HepG2 (cell line): ENCODE measurements around the gene HTR1B. TPM values are rescaled to one million over a fixed set of nuclear protein-coding genes. Genes with fewer than 3 reads are reported as not detected.

Experiments
- ATAC-seq: fragments of 200-7000 bp; cut with Tn5 transposase; 3 replicates; pipeline ENCODE4 v1.9.1; 2020; ENCODE audit warnings: mild to moderate bottlenecking, moderate library complexity
- Bru-seq: library from RNA; stranded (reverse); fragments of 400-500 nt; gene quantifications from one replicate; lab custom pipeline; 2021; lab: Mats Ljungman, UMichigan
- BruChase-seq, 2 experiments: library from RNA; stranded (reverse); fragments of 400-500 nt; gene quantifications; one replicate each; lab custom pipeline; 2021; lab: Mats Ljungman, UMichigan
- BruUV-seq: library from RNA; stranded (reverse); fragments of 400-500 nt; replicated peaks from 2 replicates; lab custom pipeline; 2021; lab: Mats Ljungman, UMichigan
- CTCF ChIA-PET: fragments of 300-600 bp; formaldehyde crosslinking; extraction: SDS; loops from one replicate; lab custom pipeline; 2021; ENCODE audit warnings: low total read pairs, inconsistent platforms, low intra/inter-chr PET ratio; lab: Yijun Ruan, JAX
- POLR2A ChIA-PET: fragments of 350-600 bp; sonication (Branson Sonifier 250); formaldehyde crosslinking; loops from one replicate; lab custom pipeline; 2020; ENCODE audit warnings: antibody characterized with exemption, inconsistent platforms; lab: Yijun Ruan, JAX
- DNase-seq: peaks from one replicate; pipeline ENCODE4 v3.0.0-alpha.2; 2015; ENCODE audit warnings: low spot score
- FAIRE-seq: peaks from 3 replicates; lab custom pipeline; 2011; peaks lifted over from hg19 to GRCh38; lab: Jason Lieb, UNC
- H2AFZ ChIP-seq: one replicate; pipeline ENCODE4 v1.6.1; 2011; ENCODE audit warnings: low read length, inconsistent platforms
- H3K27ac ChIP-seq: fragments of 300-600 bp; 3 replicates; pipeline ENCODE4 v1.8.0; 2011; ENCODE audit warnings: mixed run types, mild to moderate bottlenecking, mixed read lengths, low read length, inconsistent platforms; ENCODE audit not compliant: insufficient read depth; ENCODE audit errors: extremely low read length
- H3K27me3 ChIP-seq, 2 experiments: fragments of 200-600 bp in 1 of 2; 2 replicates in 1 of 2; 3 replicates in 1 of 2; pipeline versions ENCODE4 v1.6.0 to v1.8.0; 2011; ENCODE audit warnings: low read length in 2 of 2, mild to moderate bottlenecking in 2 of 2, moderate library complexity in 2 of 2, inconsistent platforms in 1 of 2; ENCODE audit not compliant: insufficient read depth in 2 of 2, control insufficient read depth in 1 of 2
- H3K36me3 ChIP-seq, 2 experiments: fragments of 200-600 bp in 1 of 2; replicated peaks in 1 of 2; 2 replicates in 1 of 2; 3 replicates in 1 of 2; pipeline versions ENCODE4 v1.5.1 to v1.8.0; 2011; ENCODE audit warnings: low read length in 2 of 2, inconsistent platforms in 1 of 2; ENCODE audit not compliant: insufficient read depth in 2 of 2, control insufficient read depth in 1 of 2
- H3K4me1 ChIP-seq: 2 replicates; pipeline ENCODE4 v1.5.1; 2012; ENCODE audit warnings: low read length, inconsistent platforms; ENCODE audit not compliant: insufficient read depth
- H3K4me2 ChIP-seq: 2 replicates; pipeline ENCODE4 v1.6.0; 2011; ENCODE audit warnings: low read depth, low read length, inconsistent platforms
- H3K4me3 ChIP-seq, 3 experiments: fragments of 200-600 bp in 1 of 3; sonication (generic), shearing (Covaris generic) in 1 of 3; replicated peaks in 1 of 3; 2 replicates each; pipeline ENCODE4 v1.5.1; 2011 to 2016; ENCODE audit warnings: low read length in 3 of 3, inconsistent platforms in 2 of 3, low read depth in 2 of 3, mild to moderate bottlenecking in 2 of 3, control low read depth in 1 of 3, mixed read lengths in 1 of 3; ENCODE audit not compliant: insufficient read depth in 1 of 3
- H3K79me2 ChIP-seq: one replicate; pipeline ENCODE4 v1.6.1; 2011; ENCODE audit warnings: low read length, inconsistent platforms; ENCODE audit not compliant: insufficient read depth
- H3K9ac ChIP-seq: 2 replicates; pipeline ENCODE4 v1.6.0; 2011; ENCODE audit warnings: mild to moderate bottlenecking, low read depth, low read length, inconsistent platforms; ENCODE audit not compliant: insufficient read depth
- H3K9me3 ChIP-seq: 2 replicates; pipeline ENCODE4 v1.5.1; 2012; ENCODE audit warnings: mild to moderate bottlenecking, low read length
- H4K20me1 ChIP-seq: 2 replicates; pipeline ENCODE4 v1.6.0; 2011; ENCODE audit warnings: inconsistent platforms, mild to moderate bottlenecking, low read length, moderate library complexity; ENCODE audit not compliant: insufficient read depth
- ARID2 ChIP-seq: sonication (generic); formaldehyde crosslinking; IDR thresholded peaks from 2 replicates; pipeline ENCODE4 v1.8.1; 2022; ENCODE audit warnings: mild to moderate bottlenecking, missing genetic modification reagents, borderline replicate concordance
- ATF7 ChIP-seq, 2 experiments: fragments of 450-650 bp in 1 of 2; sonication (generic) in 1 of 2; formaldehyde crosslinking in 1 of 2; IDR thresholded peaks; 2 replicates each; pipeline versions ENCODE4 v1.4.0 to v1.6.1; 2016 to 2020; ENCODE audit warnings: antibody characterized with exemption in 1 of 2, mild to moderate bottlenecking in 1 of 2, missing genetic modification reagents in 1 of 2
- FOSL2 ChIP-seq: sonication (generic); formaldehyde crosslinking; IDR thresholded peaks from 2 replicates; pipeline ENCODE4 v1.4.0; 2020; ENCODE audit warnings: missing genetic modification reagents
- LCORL ChIP-seq, 2 experiments: fragments of 450-650 bp in 1 of 2; sonication (generic) in 1 of 2; formaldehyde crosslinking in 1 of 2; IDR thresholded peaks; 2 replicates each; pipeline versions ENCODE4 v1.5.0 to v1.6.1; 2017 to 2020; ENCODE audit warnings: antibody characterized with exemption in 1 of 2, missing genetic modification reagents in 1 of 2
- MTA3 ChIP-seq: sonication (generic); formaldehyde crosslinking; IDR thresholded peaks from 2 replicates; pipeline ENCODE4 v1.4.0; 2020; ENCODE audit warnings: missing genetic modification reagents
- PBX3 ChIP-seq: sonication (generic); formaldehyde crosslinking; IDR thresholded peaks from 2 replicates; pipeline ENCODE4 v1.8.1; 2023; ENCODE audit warnings: missing genetic modification reagents, inconsistent platforms, borderline replicate concordance
- ZNF3 ChIP-seq: IDR thresholded peaks from 2 replicates; pipeline ENCODE4 v1.7.0; 2017; ENCODE audit warnings: inconsistent platforms
- ZSCAN9 ChIP-seq: IDR thresholded peaks from 2 replicates; pipeline ENCODE4 v1.6.1; 2016; ENCODE audit warnings: borderline replicate concordance
- WGBS: methylation state at CpG from one replicate; pipeline ENCODE4 v1.1.6; 2017; ENCODE audit warnings: low lambda C conversion rate; 5-methylcytosine and 5-hydroxymethylcytosine counted together
- in situ Hi-C: cut with HindIII; loops from 2 replicates; pipeline ENCODE4 v1.10.0; 2017; ENCODE audit warnings: low pct_unique_long_range_greater_than_20kb; ENCODE audit not compliant: extremely low pct_ligation_motif_present
- intact Hi-C: fragments of 100-400 bp; cut with micrococcal nuclease; formaldehyde crosslinking; loops from one replicate; pipeline ENCODE4 v1.10.0; 2022; ENCODE audit not compliant: unreplicated experiment
- long read RNA-seq, 2 experiments: library from RNA in 1 of 2; library from polyadenylated mRNA in 1 of 2; stranded (forward) in 1 of 2; unstranded in 1 of 2; transcript quantifications; one replicate each; pipeline ENCODE4 v2.0.0, GENCODE V29; 2019 to 2022
- polyA minus RNA-seq, 3 experiments: library from RNA; depleted of rRNA, polyadenylated mRNA; stranded (reverse); fragments of >200 nt; gene quantifications; 2 replicates each; pipeline ENCODE4 v1.2.3, GENCODE V29; 2011; ENCODE audit warnings: low replicate concordance in 1 of 3
- polyA plus RNA-seq, 8 experiments: library from polyadenylated mRNA; depleted of rRNA in 3 of 8; stranded (reverse) in 7 of 8; unstranded in 1 of 8; fragments of >200 nt; fragmentation: Illumina TruSeq in 4 of 8; extraction: Trizol in 4 of 8; gene quantifications; 2 replicates each; pipeline versions ENCODE4 v1.2.1 to v1.2.3, GENCODE V29; 2011 to 2016; ENCODE audit warnings: low read depth in 4 of 8, missing spikeins in 1 of 8, mixed read lengths in 1 of 8; ENCODE audit not compliant: insufficient read depth in 1 of 8
- total RNA-seq, 5 experiments: library from RNA; depleted of rRNA; stranded (reverse); fragments of >200 nt; fragmentation: Illumina TruSeq; extraction: Trizol; gene quantifications; 2 replicates each; pipeline ENCODE4 v1.2.3, GENCODE V29; 2016; ENCODE audit warnings: low read depth in 1 of 5

The HTR1B gene, protein sequence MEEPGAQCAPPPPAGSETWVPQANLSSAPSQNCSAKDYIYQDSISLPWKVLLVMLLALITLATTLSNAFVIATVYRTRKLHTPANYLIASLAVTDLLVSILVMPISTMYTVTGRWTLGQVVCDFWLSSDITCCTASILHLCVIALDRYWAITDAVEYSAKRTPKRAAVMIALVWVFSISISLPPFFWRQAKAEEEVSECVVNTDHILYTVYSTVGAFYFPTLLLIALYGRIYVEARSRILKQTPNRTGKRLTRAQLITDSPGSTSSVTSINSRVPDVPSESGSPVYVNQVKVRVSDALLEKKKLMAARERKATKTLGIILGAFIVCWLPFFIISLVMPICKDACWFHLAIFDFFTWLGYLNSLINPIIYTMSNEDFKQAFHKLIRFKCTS
- not detected in 2 replicates for total RNA-seq (2016; rRNA removed; fragmentation: Illumina TruSeq; extraction: Trizol)
- total RNA-seq (2016; cell fraction: cytosol; rRNA removed; fragmentation: Illumina TruSeq; extraction: Trizol; ENCODE audit: low read depth): not detected in 2 replicates
- total RNA-seq (2016; cell fraction: insoluble cytoplasmic fraction; rRNA removed; fragmentation: Illumina TruSeq; extraction: Trizol): not detected in 2 replicates
- total RNA-seq (2016; cell fraction: membrane; rRNA removed; fragmentation: Illumina TruSeq; extraction: Trizol): not detected in 2 replicates
- total RNA-seq (2016; cell fraction: nucleus; rRNA removed; fragmentation: Illumina TruSeq; extraction: Trizol): not detected in 2 replicates
- polyA plus RNA-seq (2011; rRNA removed): not detected in 2 replicates
- polyA plus RNA-seq (2011; cell fraction: cytosol; rRNA removed): not detected in 2 replicates
- not detected in 2 replicates for polyA plus RNA-seq (2011; cell fraction: nucleus; rRNA removed)
- not detected in 2 replicates for polyA plus RNA-seq (2012)
- polyA plus RNA-seq (2016; cell fraction: cytosol; fragmentation: Illumina TruSeq; extraction: Trizol; ENCODE audit: low read depth): not detected in 2 replicates
- not detected in 2 replicates for polyA plus RNA-seq (2016; cell fraction: insoluble cytoplasmic fraction; fragmentation: Illumina TruSeq; extraction: Trizol; ENCODE audit: low read depth)
- polyA plus RNA-seq (2016; cell fraction: membrane; fragmentation: Illumina TruSeq; extraction: Trizol; ENCODE audit: low read depth): not detected in 2 replicates
- polyA plus RNA-seq (2016; cell fraction: nucleus; fragmentation: Illumina TruSeq; extraction: Trizol; ENCODE audit: insufficient read depth, low read depth): not detected in 2 replicates
- polyA minus RNA-seq (2011; rRNA and poly(A)+ RNA removed; ENCODE audit: low replicate concordance): 0.19 TPM in 1 of 2 replicates, not detected in the other
- not detected in 2 replicates for polyA minus RNA-seq (2011; cell fraction: cytosol; rRNA and poly(A)+ RNA removed)
- polyA minus RNA-seq (2011; cell fraction: nucleus; rRNA and poly(A)+ RNA removed): not detected in 2 replicates
- Bru-seq, nascent RNA: not detected
- BruChase-seq, experiment 1, labeled RNA remaining after a 6-hour chase: not detected
- not detected for BruChase-seq, experiment 2, labeled RNA remaining after a 2-hour chase
- long read RNA-seq, experiment 1: 0 reads
- long read RNA-seq, experiment 2: 0 reads

GRCh38 chr6:77463308-77463860 is at the start of gene HTR1B:
Gene HTR1B (minus strand): TSS chr6:77463491. CDS start chr6:77463403, 88 bp downstream.
- H3K27ac ChIP-seq: no peak within 1 kb of the TSS
- no peaks in the 10 kb centered on the region for H3K9me3 ChIP-seq
- FAIRE-seq (no peak), DNase-seq (no peak), ATAC-seq (no peak; the same call in 2 of the 3 replicates)
- no TSS peak for BruUV-seq
- in situ Hi-C loops (no loop called here), intact Hi-C loops (loop anchor here (10.0 kb wide), 1 partner anchor 281 kb away; no protein-coding TSS in a partner anchor)
- no peak within 1 kb of the TSS for H3K9ac ChIP-seq
- no peak within 1 kb of the TSS for H3K4me3 ChIP-seq
- WGBS: 27% methylated on average over 6 of the region's 31 CpGs
- no peaks in the 10 kb centered on the region for H4K20me1 ChIP-seq
- no peak for TF ChIP-seq ARID2
- no peak for TF ChIP-seq ATF7 (IDR thresholded peaks at IDR 0.05)
- no peak for TF ChIP-seq ATF7 (CRISPR knock-in tag; IDR thresholded peaks at IDR 0.05)
- no peak for TF ChIP-seq LCORL (IDR thresholded peaks at IDR 0.05)
- no peak for TF ChIP-seq LCORL (CRISPR knock-in tag; IDR thresholded peaks at IDR 0.05)
- no peak for TF ChIP-seq PBX3 (CRISPR knock-in tag)
- no peak for TF ChIP-seq FOSL2 (CRISPR knock-in tag)
- TF ChIP-seq ZSCAN9 (CRISPR knock-in tag): no peak
- no peak for TF ChIP-seq ZNF3 (CRISPR knock-in tag)
- TF ChIP-seq MTA3: no peak
- H3K36me3 ChIP-seq: no peaks in the 10 kb centered on the region
- H3K4me2 ChIP-seq: no peak within 1 kb of the TSS
- no peaks in the 10 kb centered on the region for H3K79me2 ChIP-seq
- H2AFZ ChIP-seq: no peak within 1 kb of the TSS
- no peaks in the 10 kb centered on the region for H3K4me1 ChIP-seq
- POLR2A ChIA-PET: no interaction called here
- H3K27me3 ChIP-seq: peaks cover 1 to 44% of the 10 kb centered on the region in 2 experiments; a peak in 3 of 5 replicates
- CTCF ChIA-PET: no interaction called here
